Measurements from ENCODE around the gene UNKL.

UNKL gene

DNA sequence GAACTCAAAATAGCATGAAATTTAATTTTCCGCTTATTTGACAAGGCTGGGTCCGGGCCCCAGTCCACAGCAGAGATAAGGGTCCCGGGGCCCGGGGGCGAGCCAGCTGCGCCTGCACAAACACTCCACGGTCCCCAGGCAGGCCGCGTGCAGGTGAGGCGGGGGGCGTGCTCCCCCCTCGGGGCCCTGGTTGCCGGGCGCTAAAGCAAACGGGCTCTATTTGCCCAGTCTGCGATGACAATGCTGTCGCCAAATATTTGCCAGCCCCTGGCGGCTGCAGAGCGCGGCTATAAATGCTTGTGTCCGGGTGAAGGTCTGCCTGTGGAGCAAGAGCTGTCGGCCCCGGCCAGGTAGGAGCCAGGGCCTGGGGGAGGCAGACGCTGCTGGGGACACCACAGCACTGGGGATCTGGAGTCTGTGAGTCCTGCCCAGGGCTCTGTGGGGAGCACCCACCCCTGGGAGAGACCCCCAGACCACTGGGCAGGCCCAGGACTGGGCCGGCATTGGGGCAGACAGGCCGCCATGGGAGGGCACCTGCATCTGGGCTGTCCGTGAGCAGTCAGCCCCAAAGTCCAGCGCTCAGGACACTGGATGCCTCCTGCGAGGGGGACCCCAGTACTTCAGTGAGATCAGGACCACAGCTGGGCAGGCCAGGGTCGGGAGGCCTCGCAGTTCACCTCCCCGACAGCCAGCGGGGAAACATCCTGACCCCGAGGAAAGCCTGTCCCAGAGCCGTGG, 16.4 kb upstream of the UNKL start, which contains the start of gene PERCC1:
TSS of gene PERCC1 (plus strand) at position 320 of the 738 bp plus-strand sequence. CDS start 1,516 bp downstream, outside the sequence.
- peak; percentile 14 for DNase-seq (ENCODE audit: low read depth, low spot score)

DNA sequence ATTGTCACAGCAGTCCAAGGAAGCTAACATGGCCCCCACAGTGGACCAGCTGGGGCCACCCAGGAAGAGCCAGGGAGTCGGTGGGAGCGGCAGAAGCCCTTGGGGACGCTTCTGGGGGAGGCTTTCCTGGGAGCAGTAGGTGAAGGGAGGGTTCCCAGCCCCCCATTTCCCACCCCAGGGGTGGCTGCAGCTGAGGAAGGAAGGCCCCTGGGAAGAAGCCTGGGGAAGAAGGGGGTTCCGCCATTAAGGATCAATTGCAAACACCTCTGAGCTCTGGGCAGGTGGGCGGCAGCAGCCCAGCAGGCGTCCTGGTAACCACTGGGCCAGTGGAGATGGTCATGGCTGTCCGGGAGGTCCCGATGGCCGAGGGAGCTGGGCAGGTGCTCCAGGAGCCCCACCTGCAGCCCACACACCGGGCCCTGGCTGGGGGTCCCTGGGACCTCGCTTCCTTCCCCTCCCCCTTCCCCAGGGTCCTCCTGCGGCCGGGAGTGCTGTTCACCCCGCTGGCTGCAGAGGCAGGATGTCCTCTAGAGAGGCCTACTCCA, 15.8 kb upstream of the UNKL start:
- DNase-seq (ENCODE audit: low read depth, low spot score), result no peak

DNA sequence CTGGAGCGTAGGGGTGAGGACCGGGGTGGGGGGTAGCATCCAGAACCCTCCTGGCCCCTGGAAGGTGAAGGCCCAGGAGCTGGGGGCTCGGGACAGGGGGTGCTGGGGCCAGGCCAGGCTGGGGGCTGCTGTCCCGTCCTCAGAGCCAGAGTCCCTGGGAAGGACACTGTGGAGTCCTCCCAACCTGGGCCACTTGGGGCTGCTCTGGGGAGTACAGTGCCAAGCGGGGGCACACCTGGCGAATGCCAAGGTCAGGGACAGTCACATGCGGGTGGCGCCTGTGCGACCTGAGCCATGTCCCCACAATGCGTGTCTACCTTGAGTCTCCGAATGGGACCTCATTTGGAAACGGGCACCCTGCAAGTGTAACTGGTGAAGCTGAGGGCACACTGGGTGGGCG, 15.1 kb upstream of the UNKL start:
- no peak for DNase-seq (ENCODE audit: low read depth, low spot score)

DNA sequence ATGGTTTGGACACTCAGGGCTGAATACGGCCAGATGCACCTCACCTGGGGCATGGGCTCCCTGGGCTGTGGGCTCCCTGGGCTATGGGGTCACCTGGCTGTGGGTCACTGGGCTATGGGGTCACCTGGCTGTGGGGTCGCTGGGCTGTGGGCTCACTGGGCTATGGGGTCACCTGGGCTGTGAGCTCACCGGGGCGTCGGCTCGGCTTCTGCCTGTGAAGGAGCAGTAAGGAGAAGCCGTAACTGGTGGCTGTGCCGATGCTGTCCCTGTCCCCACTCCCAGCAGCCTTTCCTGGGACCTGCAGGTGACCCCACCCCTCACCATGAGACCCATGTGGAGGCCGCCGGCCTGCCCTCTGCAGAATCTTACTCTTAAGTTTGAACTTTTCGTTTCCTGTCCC, 14.5 kb upstream of the UNKL start:
- DNase-seq (ENCODE audit: low read depth, low spot score), result no peak

DNA sequence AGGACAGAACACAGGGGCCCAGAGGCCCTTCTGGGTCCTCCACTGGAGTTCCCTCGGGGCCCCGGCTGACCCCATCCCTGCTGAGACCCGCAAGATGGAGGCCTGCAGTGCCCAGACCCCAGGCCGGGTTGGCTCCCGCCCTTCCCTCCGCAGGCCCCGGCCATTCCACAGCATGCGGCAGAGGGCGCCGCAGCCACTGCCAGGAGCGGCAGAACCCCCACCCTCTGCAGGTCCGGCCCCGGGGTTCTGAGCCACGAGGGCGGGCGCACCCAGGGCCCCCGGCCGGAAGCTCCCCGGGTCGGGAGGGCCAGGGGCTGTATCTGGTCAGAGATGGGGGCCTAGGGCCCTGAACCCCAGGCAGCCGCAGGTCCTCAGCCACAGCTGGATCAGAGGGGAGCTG, 14.0 kb upstream of the UNKL start:
- DNase-seq (ENCODE audit: low read depth, low spot score), result peak; percentile 41

DNA sequence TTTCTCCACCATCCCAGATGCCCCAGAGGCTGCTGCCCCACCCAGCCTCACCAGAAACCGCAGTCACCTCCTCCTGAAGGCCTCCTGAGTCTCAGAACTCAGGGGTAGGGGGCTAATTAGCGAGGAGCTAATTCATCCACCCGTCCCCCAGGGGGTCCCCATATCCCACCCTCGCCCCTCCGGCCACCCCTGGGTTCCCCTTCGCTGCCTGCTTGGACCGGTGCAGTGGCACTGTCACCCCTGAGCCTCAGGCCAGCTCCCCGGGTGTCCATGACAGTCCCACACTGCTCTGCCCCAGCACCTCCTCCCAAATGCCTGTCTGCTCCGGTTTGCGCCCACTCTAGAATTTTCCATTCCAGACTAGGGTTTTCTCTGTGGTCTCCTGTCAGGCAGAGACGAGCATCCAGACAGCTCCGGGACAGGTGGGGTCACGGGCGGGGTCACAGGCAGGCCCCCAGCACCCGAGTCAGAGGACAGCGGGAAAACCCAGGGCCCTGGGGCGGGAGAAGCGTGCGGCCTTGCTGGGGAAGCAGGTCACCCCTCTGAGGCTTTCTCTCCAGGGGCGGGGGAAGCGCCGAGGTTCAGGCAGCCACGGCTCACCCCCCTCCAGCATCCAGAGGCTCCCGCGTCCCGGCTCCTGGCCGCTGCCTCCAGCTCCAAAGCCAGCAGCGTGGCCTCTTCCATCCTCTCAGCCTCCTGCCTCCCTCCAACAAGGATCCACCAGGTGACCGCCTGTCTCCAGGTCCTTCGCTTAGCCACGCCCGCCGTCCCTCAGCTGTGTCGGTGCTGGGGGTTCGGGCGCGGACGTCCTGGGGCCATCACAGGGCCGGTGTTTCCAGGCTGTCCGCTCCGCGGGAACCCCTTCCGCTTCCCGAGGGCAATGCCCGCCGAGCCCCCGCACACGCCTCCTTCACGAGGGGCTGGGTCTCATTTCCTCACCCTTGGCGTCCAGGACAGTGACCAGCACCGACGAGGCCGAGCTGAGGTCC, 13.3 kb upstream of the UNKL start:
- DNase-seq (ENCODE audit: low read depth, low spot score), result no peak

DNA sequence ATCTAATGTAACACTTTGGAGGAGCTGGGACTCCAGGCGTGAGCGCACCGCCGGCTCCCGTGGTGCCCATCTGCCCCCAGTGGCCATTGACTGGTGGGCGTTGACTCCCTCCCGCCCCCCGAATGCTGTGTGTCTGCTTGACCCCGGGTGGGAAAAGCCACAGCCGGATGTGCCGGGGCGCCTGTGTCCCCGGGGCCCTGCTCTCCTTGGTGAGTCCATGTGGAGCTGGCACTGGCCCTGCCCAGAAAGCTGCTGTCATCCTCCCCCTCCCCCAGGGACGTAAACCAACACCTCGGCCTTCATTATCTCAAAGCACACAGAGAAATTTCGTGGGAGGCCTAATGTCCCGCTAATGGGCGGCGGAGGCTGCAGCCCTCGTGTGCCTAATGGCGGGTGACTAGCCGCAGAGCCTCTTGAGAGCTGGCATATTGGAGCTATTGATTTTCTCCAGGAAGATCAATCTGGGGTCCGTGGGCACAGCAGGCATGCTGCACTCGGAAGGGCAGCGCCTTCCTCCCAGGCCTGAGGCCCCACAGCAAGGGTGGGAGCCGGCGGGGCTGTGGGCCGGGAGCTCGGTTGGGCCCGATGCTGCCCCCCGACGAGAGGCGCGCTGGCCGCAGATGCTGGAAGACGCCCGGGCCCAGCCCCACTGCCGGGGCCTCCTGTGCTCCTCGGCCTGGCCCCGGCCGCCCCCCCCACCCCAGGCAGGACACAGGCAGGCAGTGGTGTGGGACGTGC, 12.4 kb upstream of the UNKL start:
- no peak for DNase-seq (ENCODE audit: low read depth, low spot score)

DNA sequence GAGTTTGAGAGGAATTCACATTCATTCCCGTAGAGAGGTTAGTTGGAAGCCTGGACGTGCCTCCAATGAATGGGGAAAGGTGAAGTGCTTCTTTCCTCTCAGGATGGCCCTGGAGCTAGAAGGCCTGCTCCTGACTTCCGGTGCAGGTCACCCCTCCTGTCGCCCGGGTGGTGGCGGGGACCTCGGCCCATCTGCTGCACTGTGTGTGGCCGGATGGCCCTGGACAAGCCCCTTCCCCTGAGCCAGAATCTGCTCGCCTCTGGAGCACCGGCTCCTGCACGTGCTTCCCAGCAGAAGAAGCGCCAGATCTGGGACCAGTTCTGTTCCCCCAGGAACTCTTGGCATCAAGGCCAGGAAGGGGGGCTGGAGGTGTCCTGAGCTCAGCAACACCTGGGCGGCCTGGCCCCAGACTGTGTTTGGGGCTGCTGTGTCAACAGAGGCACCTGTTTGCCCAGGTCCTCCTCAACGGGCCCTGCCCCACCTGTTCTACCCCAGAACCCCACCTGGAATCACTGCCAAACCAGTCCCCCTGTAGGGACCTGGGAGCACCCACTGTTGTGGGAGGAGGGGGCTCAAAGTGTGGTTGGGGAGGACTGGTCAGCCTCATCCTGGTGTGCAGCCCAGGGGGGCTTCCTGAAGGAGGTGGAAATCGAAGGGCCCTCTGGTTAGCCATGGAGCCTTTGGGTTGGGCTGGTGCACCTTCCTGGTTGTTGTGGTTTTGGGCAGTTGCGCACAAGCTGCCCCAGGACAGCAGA, 11.3 kb upstream of the UNKL start:
- no peak for DNase-seq (ENCODE audit: low read depth, low spot score)

DNA sequence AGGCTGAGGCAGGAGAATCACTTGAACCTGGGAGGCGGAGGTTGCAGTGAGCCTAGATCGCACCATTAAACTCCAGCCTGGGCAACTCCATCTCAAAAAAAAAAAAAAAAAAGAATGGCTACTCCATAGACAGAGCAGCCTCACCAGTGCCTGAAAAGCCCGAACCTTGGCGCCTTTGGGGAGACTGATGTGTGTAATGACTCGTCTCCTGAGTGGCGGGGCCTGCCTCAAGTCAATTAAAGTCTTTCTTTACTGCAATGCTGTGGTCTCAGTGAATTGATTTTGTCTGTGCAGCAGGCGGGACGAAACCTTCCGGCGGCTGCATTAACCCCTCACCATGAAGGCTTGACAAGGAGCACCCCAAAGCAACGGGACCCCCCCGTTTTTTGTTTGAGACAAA, 9.5 kb upstream of the UNKL start:
- DNase-seq (ENCODE audit: low read depth, low spot score), result no peak

DNA sequence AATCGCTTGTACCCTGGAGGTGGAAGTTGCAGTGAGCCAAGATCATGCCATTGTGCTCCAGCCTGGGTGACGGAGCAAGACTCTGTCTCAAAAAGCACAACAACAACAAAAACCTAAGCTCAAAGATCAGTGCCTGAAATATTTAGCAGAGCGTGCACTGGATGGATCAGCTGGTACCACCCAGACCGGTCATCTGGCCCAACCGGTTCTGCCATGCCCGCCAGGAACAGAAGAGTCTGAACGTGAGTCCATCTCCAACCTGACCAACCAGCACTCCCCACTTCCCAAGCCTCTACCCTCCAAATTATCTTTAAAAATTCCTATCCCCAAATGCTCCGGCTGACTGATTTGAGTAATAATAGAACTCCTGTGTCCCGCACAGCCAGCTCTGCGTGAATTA, 7.6 kb upstream of the UNKL start:
- no peak for DNase-seq (ENCODE audit: low read depth, low spot score)

DNA sequence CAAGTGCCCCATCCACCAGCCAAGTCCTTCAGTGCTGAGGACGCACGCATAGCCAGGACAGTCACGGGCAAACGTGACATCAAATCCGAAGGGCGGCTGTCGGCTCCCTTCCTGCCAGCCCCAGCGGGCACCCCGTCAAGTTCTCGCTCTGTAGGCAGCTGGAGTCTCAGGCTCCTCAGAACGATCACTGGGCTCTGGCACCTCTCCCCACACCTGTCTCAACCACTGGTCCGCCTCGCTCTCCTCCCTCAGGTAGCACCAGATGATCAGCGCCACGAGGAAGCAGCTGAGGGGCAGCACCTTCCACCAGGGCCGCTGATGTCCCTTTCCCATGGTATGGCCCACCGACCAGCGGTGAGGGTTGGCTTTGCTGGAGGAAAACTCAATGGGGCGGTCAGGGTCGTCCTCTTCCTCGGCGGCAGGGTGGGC, 5.6 kb upstream of the UNKL start:
- DNase-seq (ENCODE audit: low read depth, low spot score), result peak; percentile 17

DNA sequence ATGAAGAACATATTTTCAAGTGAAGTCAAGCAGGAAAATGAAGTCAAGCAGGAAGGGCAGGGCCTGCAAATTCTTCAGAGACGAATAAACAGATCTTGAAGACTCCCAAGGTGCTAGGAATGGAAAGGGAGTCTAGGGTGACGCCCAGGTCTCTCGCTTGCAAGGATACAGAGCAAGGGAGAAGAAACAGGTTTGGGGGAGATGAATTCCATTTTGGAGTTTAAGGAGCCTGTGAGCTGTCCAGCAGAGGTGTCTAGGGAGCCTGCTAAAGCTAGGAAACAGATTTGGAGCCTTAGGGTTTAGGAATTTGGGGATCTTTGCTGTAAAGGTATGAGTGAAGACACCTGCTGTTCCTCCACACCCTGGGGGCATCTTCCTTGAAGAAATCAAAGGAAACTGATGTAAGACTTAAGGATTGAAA, 2.0 kb upstream of the UNKL start:
- no peak for DNase-seq (ENCODE audit: low read depth, low spot score)

DNA sequence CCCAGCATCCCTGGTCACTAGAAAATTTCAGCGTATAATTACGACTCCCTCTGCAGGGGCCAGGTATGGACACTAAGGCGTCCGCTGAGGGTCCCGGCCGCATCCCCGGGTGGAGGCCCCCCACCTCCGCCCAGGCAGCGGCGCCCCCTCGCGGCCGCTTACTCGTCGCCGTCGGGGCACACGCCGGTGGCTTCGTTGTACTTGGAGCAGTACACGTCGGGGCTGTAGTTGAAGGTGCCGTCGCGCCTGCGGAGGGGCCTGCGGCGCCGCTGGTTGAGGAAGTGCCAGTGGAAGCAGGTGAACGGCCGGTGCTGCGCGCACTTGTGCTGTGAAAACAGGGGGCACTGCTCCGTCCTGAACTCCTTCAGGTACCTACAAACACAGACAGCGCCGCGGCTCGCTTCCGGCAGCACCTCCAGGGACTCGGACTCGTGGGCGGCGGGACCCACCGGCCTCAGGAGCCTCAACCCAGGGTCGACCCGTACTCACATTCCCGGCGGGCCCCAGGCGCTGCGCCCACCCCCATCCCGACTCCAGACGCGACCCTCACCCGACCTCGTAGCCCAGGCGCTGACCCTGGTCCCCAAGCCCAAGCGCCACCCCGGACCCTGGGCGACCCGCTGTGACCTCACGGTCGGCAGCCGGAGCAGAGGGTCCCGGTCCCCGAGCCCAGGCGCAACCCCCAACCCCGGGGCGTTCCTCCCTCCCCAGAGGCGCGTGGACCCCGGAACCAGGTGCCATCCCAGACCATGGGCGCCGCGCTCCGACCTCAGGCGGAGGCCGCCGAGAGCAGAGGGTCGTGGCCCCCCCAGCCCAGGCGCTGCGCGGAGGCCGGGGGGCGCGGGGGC, 596 bp downstream of the UNKL start:
- peak; percentile 75 for DNase-seq (ENCODE audit: low read depth, low spot score)

DNA sequence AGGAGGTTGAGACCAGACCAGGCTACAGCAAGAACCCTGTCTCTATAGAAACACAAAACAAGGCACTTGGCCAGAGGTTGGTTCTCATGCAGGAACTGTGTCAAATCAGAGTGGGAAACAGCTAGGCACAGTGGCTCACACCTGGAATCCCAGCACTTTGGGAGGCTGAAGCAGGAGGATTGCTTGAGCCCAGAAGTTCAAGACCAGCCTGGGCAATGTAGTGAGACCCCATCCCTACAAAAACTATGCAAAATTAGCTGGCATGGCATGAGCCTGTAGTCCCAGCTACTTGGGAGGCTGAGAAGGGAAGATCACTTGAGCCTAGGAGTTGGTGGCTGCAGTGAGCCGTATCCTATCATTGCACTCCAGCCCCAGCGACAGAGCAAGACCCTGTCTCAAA, 1.7 kb downstream of the UNKL start:
- DNase-seq (ENCODE audit: low read depth, low spot score), result no peak

DNA sequence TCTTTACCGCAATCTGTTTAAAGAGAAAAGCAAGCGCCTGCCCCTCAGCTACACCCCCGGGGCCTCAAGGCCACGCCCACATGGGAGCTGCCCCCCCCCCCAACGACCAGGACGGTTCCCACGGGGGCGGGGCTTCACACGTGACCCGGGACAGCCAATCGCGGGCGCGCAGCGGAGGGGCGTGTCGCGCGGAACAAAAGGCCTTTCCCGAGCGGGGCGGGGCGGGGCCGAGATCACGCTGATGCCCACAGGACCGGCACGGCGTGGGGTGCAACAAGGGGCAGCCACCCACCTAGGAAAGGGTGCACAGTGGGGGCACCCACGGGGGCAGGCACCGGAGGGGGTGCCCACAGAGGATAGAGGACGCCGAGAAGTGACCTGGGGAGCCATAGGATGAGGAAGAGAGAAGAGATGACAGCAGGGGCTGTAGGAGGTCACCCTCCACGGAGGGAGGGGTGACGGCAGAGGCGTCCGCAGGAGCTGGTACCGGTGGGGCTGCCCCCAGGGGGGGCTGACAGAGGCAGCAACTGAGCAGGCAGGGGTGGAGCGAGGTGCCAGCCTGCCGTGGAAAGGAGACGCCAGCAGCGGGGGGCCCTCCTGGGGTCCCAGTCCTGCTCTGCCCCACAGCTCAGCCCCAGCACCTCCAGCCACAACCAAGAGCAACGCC, 6.2 kb downstream of the UNKL start:
- DNase-seq (ENCODE audit: low read depth, low spot score), result peak; percentile 96

DNA sequence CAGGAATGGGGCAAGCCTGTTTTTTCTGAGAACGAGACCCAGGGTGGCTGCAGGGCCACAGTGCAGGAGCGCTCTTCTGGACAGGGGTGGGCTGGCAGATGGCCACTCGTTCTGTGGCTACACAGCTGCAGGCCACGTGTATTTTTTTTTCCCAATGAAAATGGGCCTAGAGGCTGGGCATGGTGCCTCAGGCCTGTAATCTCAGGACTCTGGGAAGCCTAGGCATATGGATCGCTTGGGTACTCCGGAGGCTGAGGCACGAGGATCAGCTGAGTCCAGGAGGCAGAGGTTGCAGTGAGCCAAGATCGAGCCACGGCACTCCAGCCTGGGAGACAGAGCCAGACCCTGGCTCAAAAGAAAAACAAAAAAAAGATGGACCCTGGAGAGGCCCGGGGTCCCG, 6.8 kb downstream of the UNKL start:
- DNase-seq (ENCODE audit: low read depth, low spot score), result peak; percentile 30

DNA sequence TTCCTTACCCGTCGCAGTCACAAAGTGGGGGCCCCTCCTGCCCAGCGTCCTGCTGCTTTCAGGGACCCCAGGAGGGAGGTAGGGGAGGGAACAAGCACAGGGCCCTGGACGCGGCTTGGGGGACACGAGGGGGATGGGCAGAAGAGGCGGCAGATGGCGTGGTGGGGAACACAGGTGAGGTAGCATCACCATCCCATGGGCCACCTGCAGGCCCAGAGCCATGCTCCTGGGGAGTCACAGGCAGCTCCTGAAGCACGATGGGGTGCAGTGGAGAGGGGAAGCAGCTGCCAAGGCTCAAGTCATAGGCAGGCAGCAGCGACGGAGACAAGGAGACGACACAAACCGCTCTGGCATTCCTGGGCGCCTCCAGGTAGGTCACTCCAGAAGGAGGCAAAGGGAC, 10.8 kb downstream of the UNKL start:
- DNase-seq (ENCODE audit: low read depth, low spot score), result no peak

DNA sequence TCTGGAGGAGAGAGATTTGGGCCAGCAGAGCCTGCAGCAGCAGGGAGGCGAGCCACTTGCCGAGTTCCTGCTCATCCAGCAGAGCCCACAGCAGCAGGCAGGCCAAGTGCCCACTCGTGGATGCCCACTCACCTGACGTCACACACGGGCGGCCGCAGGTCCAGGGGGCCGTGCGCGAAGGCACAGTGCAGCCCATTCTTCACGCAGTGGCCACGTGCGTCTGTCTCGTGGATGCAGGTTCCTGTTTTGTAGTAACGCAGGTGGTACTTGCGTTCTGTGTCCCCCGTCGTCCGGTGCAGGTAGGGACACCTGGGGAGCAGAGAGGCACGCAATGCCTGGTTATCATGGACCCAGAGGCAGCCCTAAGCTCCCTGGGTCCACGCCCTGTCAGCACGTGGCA, 11.5 kb downstream of the UNKL start:
- DNase-seq (ENCODE audit: low read depth, low spot score), result no peak

DNA sequence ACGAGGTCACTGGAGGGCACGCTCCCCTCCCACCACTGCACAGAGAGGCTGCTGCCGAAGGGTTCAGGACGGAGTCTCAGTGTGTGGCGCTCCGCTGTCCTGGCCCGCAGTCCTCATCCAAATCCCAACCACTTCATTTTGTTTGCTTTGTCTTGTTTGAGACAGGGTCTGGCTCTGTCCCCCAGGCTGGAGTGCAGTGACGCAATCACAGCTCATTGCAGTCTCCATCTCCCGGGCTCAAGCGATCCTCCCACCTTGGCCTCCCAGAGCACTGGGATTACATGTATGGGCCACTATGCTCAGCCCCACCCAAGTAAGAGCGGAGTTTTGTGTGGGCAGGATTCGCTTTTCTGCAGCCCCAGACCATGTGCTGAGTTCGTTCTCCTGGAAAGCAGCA, 12.7 kb downstream of the UNKL start:
- no peak for DNase-seq (ENCODE audit: low read depth, low spot score)

All from astrocyte of the hippocampus (primary cell).